ENCODE results near the gene CYTH3.

Gene CYTH3

GRCh38 chr7:6146666-6147065 is 125.8 kb downstream of the CYTH3 start:
- DNase-seq: no peak

DNA sequence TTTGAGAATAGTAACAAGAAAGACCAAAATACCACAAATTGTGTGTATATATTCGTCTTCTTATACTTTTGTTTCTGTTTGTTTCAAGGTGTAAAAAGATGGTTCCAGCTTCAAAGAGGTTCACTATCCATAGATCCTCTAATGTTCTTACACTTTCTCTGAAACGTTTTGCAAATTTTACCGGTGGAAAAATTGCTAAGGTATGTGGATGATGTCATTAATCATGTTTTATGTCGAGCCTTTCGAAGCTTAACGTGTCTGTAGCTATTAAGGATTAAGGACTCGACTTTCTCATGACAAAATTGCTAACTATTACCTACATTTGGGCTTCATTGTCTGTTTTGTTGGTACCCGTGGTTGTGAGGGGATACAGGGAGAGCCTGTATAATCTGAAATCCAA is 128.4 kb downstream of the CYTH3 start:
- no peak for DNase-seq

DNA sequence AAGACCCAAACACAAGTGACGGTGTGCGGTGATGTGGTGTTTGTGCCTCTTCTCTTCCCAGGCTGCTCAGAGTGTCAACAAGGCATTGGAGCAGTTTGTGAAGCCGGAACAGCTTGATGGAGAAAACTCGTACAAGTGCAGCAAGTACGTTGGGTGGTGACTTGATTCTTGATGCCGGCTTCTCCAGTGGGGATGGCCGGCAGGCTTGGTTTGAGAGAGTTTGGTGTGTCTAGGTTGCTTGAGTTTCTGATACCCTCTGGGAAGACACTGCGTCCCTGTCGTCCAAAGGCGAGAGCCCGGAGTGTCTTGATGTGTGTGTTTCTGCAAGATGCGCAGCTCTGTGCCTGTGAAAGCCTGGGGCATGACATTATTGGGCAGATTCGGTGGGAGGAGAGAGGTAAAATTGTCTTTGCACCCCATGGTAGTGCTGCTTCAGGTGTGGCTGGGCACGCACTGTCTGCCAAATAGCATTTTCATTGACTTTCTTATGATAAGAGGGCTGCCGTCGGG is 129.5 kb downstream of the CYTH3 start:
- DNase-seq: no peak

DNA sequence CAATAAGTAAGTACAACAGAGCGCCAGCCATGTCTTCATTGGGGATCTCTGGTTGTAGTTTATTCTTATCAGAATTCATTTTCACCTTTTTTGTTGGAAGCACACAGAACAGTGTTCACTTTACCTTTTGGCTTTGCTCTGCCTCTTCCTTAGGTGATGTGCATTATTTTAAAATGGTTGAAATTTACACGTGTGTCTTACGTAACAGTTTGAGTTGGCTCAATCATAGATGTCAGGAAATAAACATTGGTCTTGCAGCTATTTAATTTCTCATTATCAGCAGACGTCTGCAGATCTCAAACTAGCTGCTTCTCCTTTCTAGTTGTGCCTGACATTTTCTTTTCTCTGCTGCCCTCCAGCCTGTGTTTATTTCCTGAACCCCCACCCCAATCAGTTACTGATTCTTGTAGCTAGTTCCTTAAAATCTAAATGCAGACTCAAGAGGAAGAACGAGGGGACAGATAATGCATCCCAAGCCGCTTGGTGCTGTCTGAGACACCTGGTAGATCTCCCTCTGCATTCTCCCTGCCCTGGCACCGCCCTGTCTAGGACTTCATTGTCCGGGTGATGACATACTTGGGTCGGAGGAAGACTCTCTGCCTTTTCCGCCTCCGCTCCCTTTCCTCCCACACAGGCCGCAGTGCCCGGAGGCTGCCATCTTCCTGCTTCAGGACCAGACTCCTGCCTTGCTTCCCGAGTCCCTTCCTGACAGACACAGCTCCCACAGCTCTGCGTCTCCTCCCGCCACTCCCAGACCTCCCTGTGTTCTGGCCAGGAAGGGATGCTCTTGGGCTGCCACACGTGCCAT is 133.0 kb downstream of the CYTH3 start:
- no peak for DNase-seq

GRCh38 chr7:6136475-6136874 is 135.9 kb downstream of the CYTH3 start:
- no peak for DNase-seq

- no peak for DNase-seq
These were observed 139.2 kb downstream of the CYTH3 start for GRCh38 chr7:6133249-6133648.

DNA sequence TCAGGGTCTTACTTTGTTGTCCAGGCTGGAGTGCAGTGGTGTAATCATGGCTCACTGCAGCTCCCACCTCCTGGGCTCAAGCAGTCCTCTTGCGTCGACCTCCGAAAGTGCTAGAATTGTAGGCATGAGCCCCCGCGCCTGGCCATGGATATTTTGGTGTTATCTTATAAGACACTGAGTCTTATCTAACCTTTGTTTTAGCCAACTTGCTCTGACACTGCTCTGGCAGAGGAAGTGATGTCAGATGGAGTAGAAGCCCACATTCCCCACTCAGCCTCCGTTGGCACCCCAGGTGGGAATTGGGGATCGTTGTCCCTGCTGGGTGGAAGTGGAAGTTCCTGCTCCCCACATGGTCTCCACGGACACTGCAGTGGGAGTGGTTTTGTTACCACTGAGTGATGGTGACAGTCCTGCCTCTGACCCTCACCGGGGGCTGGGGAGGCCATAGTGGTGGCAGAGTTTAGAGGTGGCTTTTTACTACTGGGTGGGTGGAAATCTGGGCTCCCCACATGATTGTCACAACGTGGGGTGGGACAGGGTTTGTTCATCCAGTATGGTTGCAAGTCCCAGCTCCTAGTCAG is 142.3 kb downstream of the CYTH3 start:
- DNase-seq: no peak

DNA sequence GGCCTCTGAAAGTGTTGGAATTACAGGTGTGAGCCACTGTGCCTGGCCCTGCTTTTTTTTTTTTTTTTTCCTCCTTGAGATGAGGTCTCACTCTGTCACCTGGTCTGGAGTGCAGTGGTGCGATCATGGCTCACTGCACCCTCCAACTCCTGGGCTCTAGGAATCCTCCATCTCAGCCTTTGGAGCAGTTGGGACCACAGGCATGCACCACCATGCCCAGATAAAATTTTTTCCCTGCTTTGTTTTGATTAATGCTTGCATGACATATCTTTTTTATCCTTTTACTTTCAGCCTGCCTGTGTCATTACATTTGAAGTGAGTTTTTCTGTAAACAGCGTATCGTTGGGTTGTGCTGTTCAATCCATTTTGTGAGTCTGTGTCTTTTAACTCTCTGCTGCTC is 144.2 kb downstream of the CYTH3 start:
- DNase-seq: no peak

DNA sequence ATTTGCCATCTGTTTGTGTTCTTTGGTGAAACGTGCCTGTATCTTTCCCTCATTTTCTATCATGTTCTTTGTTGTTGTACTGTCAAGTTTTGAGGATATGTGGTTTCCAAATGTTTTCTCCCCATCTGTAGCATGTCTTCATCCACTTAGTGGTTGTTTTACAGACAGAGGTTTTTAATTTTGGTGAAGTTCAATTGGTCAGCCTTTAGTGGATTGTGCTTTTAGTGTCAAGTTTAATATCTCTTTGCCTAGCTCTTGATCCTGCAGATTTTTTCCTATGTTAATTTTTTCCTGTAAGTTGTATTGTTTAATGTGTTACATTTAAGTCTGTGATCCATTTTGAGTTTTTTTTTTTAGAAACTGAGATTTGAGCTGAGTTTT is 145.3 kb downstream of the CYTH3 start:
- DNase-seq: no peak

DNA sequence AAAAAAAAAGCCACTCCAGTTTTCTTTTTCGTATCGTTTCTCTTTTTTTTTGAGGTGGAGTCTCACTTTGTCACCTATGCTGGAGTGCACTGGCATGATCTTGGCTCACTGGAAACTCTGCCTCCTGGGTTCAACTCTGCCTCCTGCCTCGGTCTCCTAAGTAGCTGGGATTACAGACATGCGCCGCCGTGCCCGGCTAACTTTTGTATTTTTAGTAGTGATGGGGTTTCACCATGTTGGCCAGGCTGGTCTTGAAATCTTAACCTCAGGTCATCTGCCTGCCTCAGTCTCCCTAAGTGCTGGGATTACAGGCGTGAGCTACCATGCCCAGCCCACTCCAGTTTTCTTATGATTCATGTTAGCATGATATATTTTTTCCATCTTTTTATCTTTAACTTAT is 148.6 kb downstream of the CYTH3 start:
- no peak for DNase-seq

DNA sequence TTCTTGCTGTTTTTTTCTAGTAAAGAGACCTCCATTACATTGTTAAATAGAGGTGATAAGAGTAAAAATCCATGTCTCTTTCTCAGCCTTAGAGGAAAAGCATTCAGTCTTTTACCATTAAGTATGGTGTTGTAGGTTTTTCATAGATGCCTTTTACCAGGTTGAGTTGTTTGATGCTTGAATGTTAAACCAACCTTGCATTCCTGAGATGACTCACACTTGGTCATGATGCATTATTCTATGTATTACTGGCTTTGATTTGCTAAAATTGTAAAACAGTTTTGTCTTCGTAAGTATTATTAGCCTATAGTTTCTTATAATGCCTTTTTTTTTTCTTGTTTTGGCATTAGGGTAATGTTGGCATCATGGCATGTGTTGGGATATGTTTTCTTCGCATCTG is 151.3 kb downstream of the CYTH3 start:
- no peak for DNase-seq

DNA sequence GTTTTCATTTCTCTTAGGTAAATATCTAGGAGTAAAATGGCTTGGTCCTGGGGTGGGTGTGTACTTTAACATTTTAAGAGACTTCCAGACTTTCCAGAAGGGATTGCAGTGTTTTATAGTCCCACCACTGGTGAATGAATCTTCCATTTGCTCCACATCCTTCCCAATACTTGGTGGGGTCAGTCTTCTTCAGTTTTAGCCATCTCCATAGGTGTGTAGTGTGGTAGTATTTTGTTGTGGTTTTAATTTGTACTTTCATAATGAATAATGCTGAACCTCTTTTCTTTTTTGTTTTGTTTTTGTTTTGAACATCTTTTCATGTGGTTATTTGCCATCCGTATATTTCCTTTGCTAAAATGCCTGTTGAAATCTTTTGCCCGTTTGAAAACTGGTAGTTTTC is 154.9 kb downstream of the CYTH3 start:
- DNase-seq: no peak

- no peak for DNase-seq
These were observed 156.2 kb downstream of the CYTH3 start for GRCh38 chr7:6116211-6116610.
